ENCODE results near the gene NUDCD2.

DNA sequence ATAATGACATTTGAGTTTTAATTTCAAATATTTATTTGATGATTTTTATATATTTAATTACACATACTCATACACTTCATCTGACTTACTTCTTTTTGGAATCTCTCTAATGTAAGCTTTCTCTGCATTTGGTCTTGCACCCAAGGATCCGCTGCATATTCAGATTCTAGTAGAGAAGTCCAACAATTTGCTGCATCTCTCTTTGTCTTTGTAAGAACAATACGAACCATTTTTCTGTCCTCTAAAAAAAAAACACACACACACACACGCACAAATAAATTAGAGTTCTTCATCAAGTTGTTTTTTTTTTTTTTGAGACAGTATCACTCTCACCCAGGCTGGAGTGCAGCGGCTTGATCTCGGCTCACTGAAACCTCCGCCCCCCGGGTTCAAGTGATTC lies 3.1 kb downstream of the NUDCD2 start:
- TF ChIP-seq, protein P1, sequence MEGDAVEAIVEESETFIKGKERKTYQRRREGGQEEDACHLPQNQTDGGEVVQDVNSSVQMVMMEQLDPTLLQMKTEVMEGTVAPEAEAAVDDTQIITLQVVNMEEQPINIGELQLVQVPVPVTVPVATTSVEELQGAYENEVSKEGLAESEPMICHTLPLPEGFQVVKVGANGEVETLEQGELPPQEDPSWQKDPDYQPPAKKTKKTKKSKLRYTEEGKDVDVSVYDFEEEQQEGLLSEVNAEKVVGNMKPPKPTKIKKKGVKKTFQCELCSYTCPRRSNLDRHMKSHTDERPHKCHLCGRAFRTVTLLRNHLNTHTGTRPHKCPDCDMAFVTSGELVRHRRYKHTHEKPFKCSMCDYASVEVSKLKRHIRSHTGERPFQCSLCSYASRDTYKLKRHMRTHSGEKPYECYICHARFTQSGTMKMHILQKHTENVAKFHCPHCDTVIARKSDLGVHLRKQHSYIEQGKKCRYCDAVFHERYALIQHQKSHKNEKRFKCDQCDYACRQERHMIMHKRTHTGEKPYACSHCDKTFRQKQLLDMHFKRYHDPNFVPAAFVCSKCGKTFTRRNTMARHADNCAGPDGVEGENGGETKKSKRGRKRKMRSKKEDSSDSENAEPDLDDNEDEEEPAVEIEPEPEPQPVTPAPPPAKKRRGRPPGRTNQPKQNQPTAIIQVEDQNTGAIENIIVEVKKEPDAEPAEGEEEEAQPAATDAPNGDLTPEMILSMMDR (conservative IDR thresholded peaks at IDR 0.05; ENCODE audit: low read length), result no peak
- TF ChIP-seq EZH2phosphoT487 (IDR thresholded peaks at IDR 0.05; ENCODE audit: borderline replicate concordance, low read depth, low read length), result no peak
